ENCODE results near the gene NUP88.

GRCh38 chr17:5364156-5364555 is 55.3 kb downstream of the NUP88 start:
- TF ChIP-seq CTCF (IDR thresholded peaks at IDR 0.05; ENCODE audit: insufficient read depth, low read length), result no peak
- TF ChIP-seq POLR2AphosphoS5 (IDR thresholded peaks at IDR 0.05; ENCODE audit: low read depth), result no peak
- no peak for TF ChIP-seq REST (IDR thresholded peaks at IDR 0.05; ENCODE audit: insufficient replicate concordance, low read depth)

Measured in HL-60 (cell line).